ENCODE measurements around the gene CASZ1. TPM values are rescaled to one million over a fixed set of nuclear protein-coding genes. Genes with fewer than 3 reads are reported as not detected.
A peak's percentile ranks its signal among the peaks of the same experiment; 100 is the strongest.

CASZ1 gene
- total and polyA plus RNA-seq, 2 experiments from 2014 or later, result 6.2 to 6.7 TPM

DNA sequence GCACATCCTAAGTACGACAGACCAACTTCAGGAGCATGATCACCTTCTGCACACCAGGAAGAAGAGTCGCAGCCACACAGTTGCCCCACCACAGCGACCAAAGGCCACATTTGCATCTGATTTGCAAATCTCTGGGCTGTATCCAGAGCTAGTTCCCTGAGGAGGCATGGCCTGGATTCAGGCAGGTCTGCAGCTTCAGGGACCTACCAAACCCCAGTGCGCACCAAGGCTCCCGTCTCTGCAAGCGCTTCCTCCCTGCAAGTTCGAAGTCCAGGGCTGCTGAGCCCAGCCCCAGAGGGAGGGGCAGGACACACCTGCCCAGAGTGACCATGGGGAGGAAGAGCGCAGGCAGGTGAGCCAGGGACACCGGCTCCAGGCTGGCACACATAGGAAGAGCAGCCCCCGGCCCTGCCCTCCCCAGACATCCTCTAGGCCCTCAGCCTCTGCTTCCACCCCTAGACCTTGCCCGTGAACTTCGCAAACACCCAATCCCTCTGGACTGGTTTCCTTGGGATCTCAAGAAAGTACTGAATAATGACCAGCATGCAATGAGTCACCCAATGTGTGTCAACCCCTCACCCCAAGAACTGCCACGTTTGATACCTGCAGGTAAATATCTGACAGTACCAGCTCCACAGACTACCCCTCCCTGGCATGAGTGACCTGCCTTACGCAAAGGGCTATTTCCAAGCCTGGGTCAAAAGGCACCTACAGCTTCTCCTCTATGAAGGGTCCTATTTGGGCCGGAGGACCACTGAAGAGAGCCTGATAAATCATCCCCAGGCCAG, 36.8 kb downstream of the CASZ1 start:
- no peak overlapping the region for H3K27ac Mint-ChIP-seq

More for the DNA sequence above, 36.8 kb downstream of the CASZ1 start:
- H3K4me3 Mint-ChIP-seq, result no peak overlapping the region
- Histone ChIP-seq H2AFZ (no peak overlapping the region), H3K4me2 (no peak overlapping the region), H3K4me1 (ENCODE audit: insufficient read depth) (peaks cover 7% of the 10 kb centered on the region; the same call in 1 of the 2 replicates), H3K36me3 (ENCODE audit: insufficient read depth) (no peaks in the 10 kb centered on the region), H3K79me2 (replicated peaks; ENCODE audit: insufficient read depth) (no peaks in the 10 kb centered on the region), H3K9me2 (ENCODE audit: insufficient read depth) (no peaks in the 10 kb centered on the region), H3K27me3 (ENCODE audit: insufficient read depth) (no peaks in the 10 kb centered on the region), H3K4me3 (no peak overlapping the region), H3F3A (replicated peaks; ENCODE audit: low read depth) (no peaks in the 10 kb centered on the region), H3K27ac (ENCODE audit: low read depth) (no peak overlapping the region), H4K20me1 (replicated peaks; ENCODE audit: insufficient read depth) (no peaks in the 10 kb centered on the region)
- peaks cover 15% of the 10 kb centered on the region for H3K27me3 Mint-ChIP-seq (ENCODE audit: insufficient read depth, low read depth, poor library complexity)
- peak; percentile 33 for ATAC-seq
- H3K4me1 Mint-ChIP-seq, result peaks cover 33% of the 10 kb centered on the region
- H3K9me3 Mint-ChIP-seq, result no peaks in the 10 kb centered on the region
- no peak for DNase-seq (ENCODE audit: low spot score)
- H3K36me3 Mint-ChIP-seq (ENCODE audit: low read depth), result no peaks in the 10 kb centered on the region
- TF ChIP-seq NANOG (IDR thresholded peaks at IDR 0.05; ENCODE audit: borderline replicate concordance) (no peak), JUNB (IDR thresholded peaks at IDR 0.05; ENCODE audit: unreplicated experiment) (no peak), EZH2 (IDR thresholded peaks at IDR 0.05; ENCODE audit: low read depth, unreplicated experiment) (no peak), CREB1 (CRISPR knock-in tag; IDR thresholded peaks at IDR 0.05; ENCODE audit: low read depth) (no peak), STAT1 (IDR thresholded peaks at IDR 0.05; ENCODE audit: unreplicated experiment) (no peak), ZNF331 (CRISPR knock-in tag; IDR thresholded peaks at IDR 0.05; ENCODE audit: low read depth) (no peak), EZH2phosphoT487 (IDR thresholded peaks at IDR 0.05; ENCODE audit: unreplicated experiment) (no peak), POLR2AphosphoS5 (IDR thresholded peaks at IDR 0.05; ENCODE audit: low read depth) (no peak), ZNF114 (CRISPR knock-in tag; IDR thresholded peaks at IDR 0.05) (no peak)
- TF ChIP-seq, protein P1, sequence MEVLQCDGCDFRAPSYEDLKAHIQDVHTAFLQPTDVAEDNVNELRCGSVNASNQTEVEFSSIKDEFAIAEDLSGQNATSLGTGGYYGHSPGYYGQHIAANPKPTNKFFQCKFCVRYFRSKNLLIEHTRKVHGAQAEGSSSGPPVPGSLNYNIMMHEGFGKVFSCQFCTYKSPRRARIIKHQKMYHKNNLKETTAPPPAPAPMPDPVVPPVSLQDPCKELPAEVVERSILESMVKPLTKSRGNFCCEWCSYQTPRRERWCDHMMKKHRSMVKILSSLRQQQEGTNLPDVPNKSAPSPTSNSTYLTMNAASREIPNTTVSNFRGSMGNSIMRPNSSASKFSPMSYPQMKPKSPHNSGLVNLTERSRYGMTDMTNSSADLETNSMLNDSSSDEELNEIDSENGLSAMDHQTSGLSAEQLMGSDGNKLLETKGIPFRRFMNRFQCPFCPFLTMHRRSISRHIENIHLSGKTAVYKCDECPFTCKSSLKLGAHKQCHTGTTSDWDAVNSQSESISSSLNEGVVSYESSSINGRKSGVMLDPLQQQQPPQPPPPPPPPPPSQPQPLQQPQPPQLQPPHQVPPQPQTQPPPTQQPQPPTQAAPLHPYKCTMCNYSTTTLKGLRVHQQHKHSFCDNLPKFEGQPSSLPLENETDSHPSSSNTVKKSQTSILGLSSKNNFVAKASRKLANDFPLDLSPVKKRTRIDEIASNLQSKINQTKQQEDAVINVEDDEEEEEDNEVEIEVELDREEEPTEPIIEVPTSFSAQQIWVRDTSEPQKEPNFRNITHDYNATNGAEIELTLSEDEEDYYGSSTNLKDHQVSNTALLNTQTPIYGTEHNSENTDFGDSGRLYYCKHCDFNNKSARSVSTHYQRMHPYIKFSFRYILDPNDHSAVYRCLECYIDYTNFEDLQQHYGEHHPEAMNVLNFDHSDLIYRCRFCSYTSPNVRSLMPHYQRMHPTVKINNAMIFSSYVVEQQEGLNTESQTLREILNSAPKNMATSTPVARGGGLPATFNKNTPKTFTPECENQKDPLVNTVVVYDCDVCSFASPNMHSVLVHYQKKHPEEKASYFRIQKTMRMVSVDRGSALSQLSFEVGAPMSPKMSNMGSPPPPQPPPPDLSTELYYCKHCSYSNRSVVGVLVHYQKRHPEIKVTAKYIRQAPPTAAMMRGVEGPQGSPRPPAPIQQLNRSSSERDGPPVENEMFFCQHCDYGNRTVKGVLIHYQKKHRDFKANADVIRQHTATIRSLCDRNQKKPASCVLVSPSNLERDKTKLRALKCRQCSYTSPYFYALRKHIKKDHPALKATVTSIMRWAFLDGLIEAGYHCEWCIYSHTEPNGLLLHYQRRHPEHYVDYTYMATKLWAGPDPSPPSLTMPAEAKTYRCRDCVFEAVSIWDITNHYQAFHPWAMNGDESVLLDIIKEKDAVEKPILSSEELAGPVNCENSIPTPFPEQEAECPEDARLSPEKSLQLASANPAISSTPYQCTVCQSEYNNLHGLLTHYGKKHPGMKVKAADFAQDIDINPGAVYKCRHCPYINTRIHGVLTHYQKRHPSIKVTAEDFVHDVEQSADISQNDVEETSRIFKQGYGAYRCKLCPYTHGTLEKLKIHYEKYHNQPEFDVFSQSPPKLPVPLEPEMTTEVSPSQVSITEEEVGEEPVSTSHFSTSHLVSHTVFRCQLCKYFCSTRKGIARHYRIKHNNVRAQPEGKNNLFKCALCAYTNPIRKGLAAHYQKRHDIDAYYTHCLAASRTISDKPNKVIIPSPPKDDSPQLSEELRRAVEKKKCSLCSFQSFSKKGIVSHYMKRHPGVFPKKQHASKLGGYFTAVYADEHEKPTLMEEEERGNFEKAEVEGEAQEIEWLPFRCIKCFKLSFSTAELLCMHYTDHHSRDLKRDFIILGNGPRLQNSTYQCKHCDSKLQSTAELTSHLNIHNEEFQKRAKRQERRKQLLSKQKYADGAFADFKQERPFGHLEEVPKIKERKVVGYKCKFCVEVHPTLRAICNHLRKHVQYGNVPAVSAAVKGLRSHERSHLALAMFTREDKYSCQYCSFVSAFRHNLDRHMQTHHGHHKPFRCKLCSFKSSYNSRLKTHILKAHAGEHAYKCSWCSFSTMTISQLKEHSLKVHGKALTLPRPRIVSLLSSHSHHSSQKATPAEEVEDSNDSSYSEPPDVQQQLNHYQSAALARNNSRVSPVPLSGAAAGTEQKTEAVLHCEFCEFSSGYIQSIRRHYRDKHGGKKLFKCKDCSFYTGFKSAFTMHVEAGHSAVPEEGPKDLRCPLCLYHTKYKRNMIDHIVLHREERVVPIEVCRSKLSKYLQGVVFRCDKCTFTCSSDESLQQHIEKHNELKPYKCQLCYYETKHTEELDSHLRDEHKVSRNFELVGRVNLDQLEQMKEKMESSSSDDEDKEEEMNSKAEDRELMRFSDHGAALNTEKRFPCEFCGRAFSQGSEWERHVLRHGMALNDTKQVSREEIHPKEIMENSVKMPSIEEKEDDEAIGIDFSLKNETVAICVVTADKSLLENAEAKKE (CRISPR knock-in tag; IDR thresholded peaks at IDR 0.05), result no peak
- TF ChIP-seq, protein P2, sequence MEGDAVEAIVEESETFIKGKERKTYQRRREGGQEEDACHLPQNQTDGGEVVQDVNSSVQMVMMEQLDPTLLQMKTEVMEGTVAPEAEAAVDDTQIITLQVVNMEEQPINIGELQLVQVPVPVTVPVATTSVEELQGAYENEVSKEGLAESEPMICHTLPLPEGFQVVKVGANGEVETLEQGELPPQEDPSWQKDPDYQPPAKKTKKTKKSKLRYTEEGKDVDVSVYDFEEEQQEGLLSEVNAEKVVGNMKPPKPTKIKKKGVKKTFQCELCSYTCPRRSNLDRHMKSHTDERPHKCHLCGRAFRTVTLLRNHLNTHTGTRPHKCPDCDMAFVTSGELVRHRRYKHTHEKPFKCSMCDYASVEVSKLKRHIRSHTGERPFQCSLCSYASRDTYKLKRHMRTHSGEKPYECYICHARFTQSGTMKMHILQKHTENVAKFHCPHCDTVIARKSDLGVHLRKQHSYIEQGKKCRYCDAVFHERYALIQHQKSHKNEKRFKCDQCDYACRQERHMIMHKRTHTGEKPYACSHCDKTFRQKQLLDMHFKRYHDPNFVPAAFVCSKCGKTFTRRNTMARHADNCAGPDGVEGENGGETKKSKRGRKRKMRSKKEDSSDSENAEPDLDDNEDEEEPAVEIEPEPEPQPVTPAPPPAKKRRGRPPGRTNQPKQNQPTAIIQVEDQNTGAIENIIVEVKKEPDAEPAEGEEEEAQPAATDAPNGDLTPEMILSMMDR (conservative IDR thresholded peaks at IDR 0.05; ENCODE audit: low read depth in 2 of 2), result no peak
- TF ChIP-seq, protein P3, sequence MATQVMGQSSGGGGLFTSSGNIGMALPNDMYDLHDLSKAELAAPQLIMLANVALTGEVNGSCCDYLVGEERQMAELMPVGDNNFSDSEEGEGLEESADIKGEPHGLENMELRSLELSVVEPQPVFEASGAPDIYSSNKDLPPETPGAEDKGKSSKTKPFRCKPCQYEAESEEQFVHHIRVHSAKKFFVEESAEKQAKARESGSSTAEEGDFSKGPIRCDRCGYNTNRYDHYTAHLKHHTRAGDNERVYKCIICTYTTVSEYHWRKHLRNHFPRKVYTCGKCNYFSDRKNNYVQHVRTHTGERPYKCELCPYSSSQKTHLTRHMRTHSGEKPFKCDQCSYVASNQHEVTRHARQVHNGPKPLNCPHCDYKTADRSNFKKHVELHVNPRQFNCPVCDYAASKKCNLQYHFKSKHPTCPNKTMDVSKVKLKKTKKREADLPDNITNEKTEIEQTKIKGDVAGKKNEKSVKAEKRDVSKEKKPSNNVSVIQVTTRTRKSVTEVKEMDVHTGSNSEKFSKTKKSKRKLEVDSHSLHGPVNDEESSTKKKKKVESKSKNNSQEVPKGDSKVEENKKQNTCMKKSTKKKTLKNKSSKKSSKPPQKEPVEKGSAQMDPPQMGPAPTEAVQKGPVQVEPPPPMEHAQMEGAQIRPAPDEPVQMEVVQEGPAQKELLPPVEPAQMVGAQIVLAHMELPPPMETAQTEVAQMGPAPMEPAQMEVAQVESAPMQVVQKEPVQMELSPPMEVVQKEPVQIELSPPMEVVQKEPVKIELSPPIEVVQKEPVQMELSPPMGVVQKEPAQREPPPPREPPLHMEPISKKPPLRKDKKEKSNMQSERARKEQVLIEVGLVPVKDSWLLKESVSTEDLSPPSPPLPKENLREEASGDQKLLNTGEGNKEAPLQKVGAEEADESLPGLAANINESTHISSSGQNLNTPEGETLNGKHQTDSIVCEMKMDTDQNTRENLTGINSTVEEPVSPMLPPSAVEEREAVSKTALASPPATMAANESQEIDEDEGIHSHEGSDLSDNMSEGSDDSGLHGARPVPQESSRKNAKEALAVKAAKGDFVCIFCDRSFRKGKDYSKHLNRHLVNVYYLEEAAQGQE (IDR thresholded peaks at IDR 0.05; ENCODE audit: unreplicated experiment), result no peak
- TF ChIP-seq, protein P4, sequence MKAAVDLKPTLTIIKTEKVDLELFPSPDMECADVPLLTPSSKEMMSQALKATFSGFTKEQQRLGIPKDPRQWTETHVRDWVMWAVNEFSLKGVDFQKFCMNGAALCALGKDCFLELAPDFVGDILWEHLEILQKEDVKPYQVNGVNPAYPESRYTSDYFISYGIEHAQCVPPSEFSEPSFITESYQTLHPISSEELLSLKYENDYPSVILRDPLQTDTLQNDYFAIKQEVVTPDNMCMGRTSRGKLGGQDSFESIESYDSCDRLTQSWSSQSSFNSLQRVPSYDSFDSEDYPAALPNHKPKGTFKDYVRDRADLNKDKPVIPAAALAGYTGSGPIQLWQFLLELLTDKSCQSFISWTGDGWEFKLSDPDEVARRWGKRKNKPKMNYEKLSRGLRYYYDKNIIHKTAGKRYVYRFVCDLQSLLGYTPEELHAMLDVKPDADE (IDR thresholded peaks at IDR 0.05), result no peak
